Central memory CD8-positive, alpha-beta T cell (primary cell): ENCODE measurements around the gene PDIA5.

ENCODE experiments used
- ATAC-seq: fragments of 150-1000 bp; cut with Tn5 transposase; replicated peaks from 2 replicates; pipeline ENCODE4 v1.10.0; 2022; ENCODE audit warnings: mild to moderate bottlenecking, moderate FRiP score, moderate number of reproducible peaks; ENCODE audit not compliant: poor library complexity, severe bottlenecking; ENCODE audit errors: extremely low read depth
- DNase-seq, 2 donors: peaks; one replicate each; pipeline ENCODE4 v3.0.0; 2021; ENCODE audit warnings: low spot score in 2 of 2
- H3K27ac Mint-ChIP-seq: one replicate; pipeline ENCODE4 v1.8.0; 2022; ENCODE audit warnings: low read depth, mild to moderate bottlenecking, moderate library complexity, mixed read lengths
- H3K27me3 Mint-ChIP-seq: one replicate; pipeline ENCODE4 v1.8.0; 2022; ENCODE audit warnings: mixed read lengths
- H3K36me3 Mint-ChIP-seq: one replicate; pipeline ENCODE4 v1.8.0; 2022; ENCODE audit warnings: mild to moderate bottlenecking, moderate library complexity, mixed read lengths; ENCODE audit not compliant: insufficient read depth
- H3K4me1 Mint-ChIP-seq: one replicate; pipeline ENCODE4 v1.8.0; 2022; ENCODE audit warnings: mixed read lengths
- H3K4me3 Mint-ChIP-seq: one replicate; pipeline ENCODE4 v1.8.0; 2022; ENCODE audit warnings: mild to moderate bottlenecking, moderate library complexity, mixed read lengths
- H3K9me3 Mint-ChIP-seq: one replicate; pipeline ENCODE4 v1.8.0; 2022; ENCODE audit warnings: mixed read lengths

PDIA5 gene

DNA sequence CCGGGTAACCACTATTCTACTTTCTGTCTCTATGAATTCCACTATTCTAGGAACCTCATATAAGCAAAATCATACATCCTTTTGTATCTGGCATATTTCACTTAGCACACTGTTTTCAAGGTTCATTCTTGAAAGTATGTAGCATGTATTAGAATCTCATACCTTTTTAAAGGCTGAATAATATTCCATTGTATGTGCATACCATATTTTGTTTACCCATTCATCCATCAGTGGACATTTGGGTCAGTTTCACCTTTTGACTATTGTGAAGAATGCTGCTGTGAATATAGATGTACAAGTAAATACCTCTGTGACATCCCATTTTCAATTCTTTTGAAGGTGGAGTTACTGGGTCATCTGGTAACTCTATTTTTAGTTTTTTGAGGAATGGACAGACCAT, 98.3 kb downstream of the PDIA5 start:
- Mint-ChIP-seq H3K36me3 (peaks cover 3% of the 10 kb centered on the region), H3K4me3 (no peak overlapping the region), H3K9me3 (no peaks in the 10 kb centered on the region), H3K4me1 (no peaks in the 10 kb centered on the region), H3K27ac (no peak overlapping the region), H3K27me3 (no peaks in the 10 kb centered on the region)
- DNase-seq (no peak), ATAC-seq (no peak)

GRCh38 chr3:123167686-123168085, 100.9 kb downstream of the PDIA5 start:
- H3K4me3 Mint-ChIP-seq = no peak overlapping the region
- no peaks in the 10 kb centered on the region for H3K9me3 Mint-ChIP-seq
- H3K27ac Mint-ChIP-seq = no peak overlapping the region
- no peak for ATAC-seq
- no peak for DNase-seq
- H3K4me1 Mint-ChIP-seq = no peaks in the 10 kb centered on the region
- no peaks in the 10 kb centered on the region for H3K27me3 Mint-ChIP-seq
- no peaks in the 10 kb centered on the region for H3K36me3 Mint-ChIP-seq

- DNase-seq = no peak
- H3K9me3 Mint-ChIP-seq = no peaks in the 10 kb centered on the region
- H3K4me1 Mint-ChIP-seq = no peaks in the 10 kb centered on the region
- H3K27ac Mint-ChIP-seq = no peak overlapping the region
- no peak for ATAC-seq
- H3K4me3 Mint-ChIP-seq = no peak overlapping the region
- H3K36me3 Mint-ChIP-seq = no peaks in the 10 kb centered on the region
- no peaks in the 10 kb centered on the region for H3K27me3 Mint-ChIP-seq
Observed at GRCh38 chr3:123168122-123168521, 101.3 kb downstream of the PDIA5 start.

DNA sequence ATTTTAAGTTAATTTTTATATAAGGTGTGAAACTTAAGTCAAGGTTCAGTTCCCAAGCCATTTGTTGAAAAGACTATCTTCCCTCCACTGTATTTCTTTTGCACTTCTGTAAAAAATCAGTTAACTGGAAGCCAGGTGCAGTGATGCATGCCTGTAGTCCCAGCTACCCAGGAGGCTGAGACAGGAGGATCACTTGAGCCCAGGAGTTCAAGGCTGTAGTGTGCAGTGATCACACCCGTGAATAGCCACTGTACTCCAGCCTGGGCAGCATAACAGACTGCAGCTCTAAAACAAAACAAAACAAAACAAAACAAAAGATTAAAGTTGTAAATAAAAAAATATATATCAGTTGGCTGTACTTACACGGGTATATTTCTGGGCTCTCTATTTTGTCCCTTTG, 101.8 kb downstream of the PDIA5 start:
- no peak for ATAC-seq
- Mint-ChIP-seq H3K4me3 (no peak overlapping the region), H3K27ac (no peak overlapping the region)

GRCh38 chr3:123169492-123169929, 102.7 kb downstream of the PDIA5 start:
- H3K9me3 Mint-ChIP-seq = no peaks in the 10 kb centered on the region

More for the DNA sequence above, 101.8 kb downstream of the PDIA5 start:
- H3K27me3 Mint-ChIP-seq = no peaks in the 10 kb centered on the region
- H3K9me3 Mint-ChIP-seq = no peaks in the 10 kb centered on the region
- no peaks in the 10 kb centered on the region for H3K36me3 Mint-ChIP-seq
- no peaks in the 10 kb centered on the region for H3K4me1 Mint-ChIP-seq
- DNase-seq = no peak

DNA sequence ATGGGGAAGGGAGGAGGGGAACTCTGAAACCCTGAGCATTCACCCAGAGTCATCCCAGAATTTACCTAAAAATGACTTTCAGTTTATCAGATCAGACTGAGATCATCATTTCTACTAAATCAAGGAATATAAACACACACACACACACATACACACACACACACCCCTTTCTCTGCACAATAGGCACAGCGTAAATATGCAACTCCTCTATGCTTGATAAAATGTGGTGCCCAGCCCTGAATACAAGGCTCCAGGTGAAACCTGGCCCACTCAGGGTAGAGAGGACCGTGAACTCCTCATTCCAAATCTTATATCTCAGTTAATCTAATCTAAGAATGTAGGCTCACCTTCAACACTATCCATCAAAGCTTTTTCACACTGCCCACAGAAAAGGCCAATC, 103.1 kb downstream of the PDIA5 start:
- Mint-ChIP-seq H3K36me3 (no peaks in the 10 kb centered on the region), H3K27me3 (no peaks in the 10 kb centered on the region), H3K9me3 (no peaks in the 10 kb centered on the region), H3K4me3 (no peak overlapping the region), H3K27ac (no peak overlapping the region), H3K4me1 (no peaks in the 10 kb centered on the region)
- DNase-seq = no peak
- ATAC-seq = no peak

More at GRCh38 chr3:123169492-123169929, 102.7 kb downstream of the PDIA5 start:
- ATAC-seq (no peak), DNase-seq (no peak)
- Mint-ChIP-seq H3K4me1 (no peaks in the 10 kb centered on the region), H3K36me3 (no peaks in the 10 kb centered on the region), H3K27me3 (no peaks in the 10 kb centered on the region), H3K4me3 (no peak overlapping the region), H3K27ac (no peak overlapping the region)

GRCh38 chr3:123180791-123181190, 114.0 kb downstream of the PDIA5 start:
- Mint-ChIP-seq H3K27ac (no peak overlapping the region), H3K27me3 (no peaks in the 10 kb centered on the region), H3K9me3 (peaks cover 7% of the 10 kb centered on the region), H3K4me3 (no peak overlapping the region), H3K4me1 (no peaks in the 10 kb centered on the region), H3K36me3 (no peaks in the 10 kb centered on the region)
- ATAC-seq = no peak
- DNase-seq = no peak

DNA sequence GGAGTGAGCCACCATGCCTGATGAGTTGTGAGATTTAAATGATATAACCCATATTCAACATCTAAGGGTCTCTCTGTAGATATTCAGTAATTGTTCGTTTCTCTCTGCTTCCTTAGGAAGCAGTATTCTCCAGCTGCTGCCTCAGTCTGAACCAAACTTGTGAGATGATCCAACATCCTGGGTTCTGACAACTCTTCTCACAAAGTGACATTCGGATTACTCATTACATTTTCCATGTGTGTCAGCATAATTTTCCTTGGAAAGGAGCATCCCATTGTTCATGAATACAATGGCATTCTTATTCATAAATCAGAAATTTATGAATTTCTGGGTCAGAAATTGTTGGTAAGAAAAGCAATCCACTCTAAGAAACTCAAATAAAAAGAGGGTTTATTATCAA, 119.9 kb downstream of the PDIA5 start:
- peaks cover 7% of the 10 kb centered on the region for H3K9me3 Mint-ChIP-seq
- DNase-seq (no peak), ATAC-seq (no peak)
- no peaks in the 10 kb centered on the region for H3K36me3 Mint-ChIP-seq
- H3K27ac Mint-ChIP-seq = no peak overlapping the region
- no peaks in the 10 kb centered on the region for H3K4me1 Mint-ChIP-seq
- peaks cover 19% of the 10 kb centered on the region for H3K27me3 Mint-ChIP-seq
- H3K4me3 Mint-ChIP-seq = no peak overlapping the region

GRCh38 chr3:123188058-123188457, 121.2 kb downstream of the PDIA5 start:
- no peak overlapping the region for H3K4me3 Mint-ChIP-seq
- peaks cover 19% of the 10 kb centered on the region for H3K27me3 Mint-ChIP-seq
- no peak for DNase-seq
- H3K36me3 Mint-ChIP-seq = no peaks in the 10 kb centered on the region
- H3K27ac Mint-ChIP-seq = no peak overlapping the region
- ATAC-seq = no peak
- no peaks in the 10 kb centered on the region for H3K4me1 Mint-ChIP-seq
- H3K9me3 Mint-ChIP-seq = peaks cover 4% of the 10 kb centered on the region

GRCh38 chr3:123193448-123194101, 126.8 kb downstream of the PDIA5 start:
- Mint-ChIP-seq H3K36me3 (no peaks in the 10 kb centered on the region), H3K9me3 (no peaks in the 10 kb centered on the region), H3K27me3 (no peaks in the 10 kb centered on the region), H3K27ac (no peak overlapping the region), H3K4me1 (no peaks in the 10 kb centered on the region), H3K4me3 (no peak overlapping the region)
- DNase-seq (no peak), ATAC-seq (no peak)

DNA sequence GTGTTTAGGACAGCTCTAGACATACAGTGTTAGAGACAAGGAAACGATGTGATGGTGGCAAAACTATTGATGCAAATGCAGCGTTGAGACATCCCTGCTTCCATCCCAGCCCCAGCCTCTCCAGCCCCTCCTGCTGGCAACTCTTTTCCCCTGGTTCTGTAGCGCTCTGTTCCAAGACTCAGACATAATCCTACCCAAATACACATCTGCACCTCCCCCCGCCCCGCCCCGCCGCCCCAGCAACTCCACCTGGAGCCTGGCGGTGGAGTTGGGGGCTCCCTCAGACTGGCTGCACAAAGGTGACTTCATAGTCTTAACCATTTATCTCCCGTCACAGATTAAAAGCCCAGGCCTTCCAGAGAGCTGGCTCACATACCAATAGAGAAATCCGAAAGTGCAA, 127.7 kb downstream of the PDIA5 start:
- no peaks in the 10 kb centered on the region for H3K36me3 Mint-ChIP-seq
- no peak overlapping the region for H3K4me3 Mint-ChIP-seq
- no peaks in the 10 kb centered on the region for H3K9me3 Mint-ChIP-seq
- no peak for ATAC-seq
- no peak overlapping the region for H3K27ac Mint-ChIP-seq
- no peaks in the 10 kb centered on the region for H3K4me1 Mint-ChIP-seq
- no peak for DNase-seq
- H3K27me3 Mint-ChIP-seq = no peaks in the 10 kb centered on the region

- Mint-ChIP-seq H3K36me3 (peaks cover 14% of the 10 kb centered on the region), H3K9me3 (no peaks in the 10 kb centered on the region), H3K27me3 (no peaks in the 10 kb centered on the region), H3K4me1 (peaks cover 22% of the 10 kb centered on the region), H3K27ac (no peak overlapping the region), H3K4me3 (no peak overlapping the region)
- no peak for DNase-seq
- ATAC-seq = no peak
Observed at GRCh38 chr3:123198372-123198771, 131.5 kb downstream of the PDIA5 start.

GRCh38 chr3:123201223-123201556, 134.4 kb downstream of the PDIA5 start:
- H3K4me1 Mint-ChIP-seq = peaks cover 24% of the 10 kb centered on the region
- no peak for DNase-seq
- H3K4me3 Mint-ChIP-seq = peak overlapping the region; percentile 81
- H3K9me3 Mint-ChIP-seq = no peaks in the 10 kb centered on the region
- peaks cover 14% of the 10 kb centered on the region for H3K36me3 Mint-ChIP-seq
- ATAC-seq = no peak
- peak overlapping the region; percentile 97 for H3K27ac Mint-ChIP-seq
- no peaks in the 10 kb centered on the region for H3K27me3 Mint-ChIP-seq
